Natural killer cell (primary cell): ENCODE results near the gene FOXO1. TPM values are rescaled to one million over a fixed set of nuclear protein-coding genes. Genes with fewer than 3 reads are reported as not detected.

Experiments used
- ATAC-seq, 3 donors: fragments of 150-1000 bp in 2 of 3; fragments of 200-7000 bp in 1 of 3; cut with Tn5 transposase; 1 replicate in 1 of 3; 2 replicates in 2 of 3; pipeline ENCODE4 v1.10.0; 2021; ENCODE audit warnings: mild to moderate bottlenecking in 2 of 3, moderate library complexity in 2 of 3
- DNase-seq, 2 donors: peaks; one replicate each; pipeline versions ENCODE4 v3.0.0 to v3.0.0-alpha.2; 2013 to 2021; ENCODE audit warnings: mixed read lengths in 1 of 2
- H3K27ac ChIP-seq: one replicate; pipeline ENCODE4 v1.5.1; 2013; ENCODE audit warnings: mild to moderate bottlenecking, low read length
- H3K27me3 ChIP-seq: one replicate; pipeline ENCODE4 v1.6.1; 2013; ENCODE audit warnings: low read length; ENCODE audit not compliant: control insufficient read depth, insufficient read depth
- H3K36me3 ChIP-seq: one replicate; pipeline ENCODE4 v1.6.1; 2013; ENCODE audit warnings: low read length; ENCODE audit not compliant: control insufficient read depth, insufficient read depth
- H3K4me1 ChIP-seq: one replicate; pipeline ENCODE4 v1.6.1; 2013; ENCODE audit warnings: low read length; ENCODE audit not compliant: control insufficient read depth, insufficient read depth
- H3K4me3 ChIP-seq: one replicate; pipeline ENCODE4 v1.5.1; 2013; ENCODE audit warnings: low read length
- H3K9me3 ChIP-seq: one replicate; pipeline ENCODE4 v1.6.1; 2013; ENCODE audit warnings: low read length; ENCODE audit not compliant: control insufficient read depth, insufficient read depth
- H3K27ac Mint-ChIP-seq, 2 donors: one replicate each; pipeline ENCODE4 v1.8.0; 2022; ENCODE audit warnings: mild to moderate bottlenecking in 2 of 2, mixed read lengths in 2 of 2, moderate library complexity in 1 of 2
- H3K27me3 Mint-ChIP-seq, 2 donors: one replicate each; pipeline ENCODE4 v1.8.0; 2022; ENCODE audit warnings: low read depth in 2 of 2, mixed read lengths in 2 of 2
- H3K36me3 Mint-ChIP-seq: one replicate; pipeline ENCODE4 v1.8.0; 2022; ENCODE audit warnings: mixed read lengths
- H3K4me1 Mint-ChIP-seq, 2 donors: one replicate each; pipeline ENCODE4 v1.8.0; 2022; ENCODE audit warnings: mixed read lengths in 2 of 2
- H3K4me3 Mint-ChIP-seq: one replicate; pipeline ENCODE4 v1.8.0; 2022; ENCODE audit warnings: mild to moderate bottlenecking, moderate library complexity, mixed read lengths
- H3K9me3 Mint-ChIP-seq, 2 donors: one replicate each; pipeline ENCODE4 v1.8.0; 2022; ENCODE audit warnings: mixed read lengths in 2 of 2
- WGBS: methylation state at CpG from one replicate; pipeline ENCODE4 v1.1.7; 2013; ENCODE audit warnings: missing lambda C conversion rate; ENCODE audit not compliant: insufficient coverage; 5-methylcytosine and 5-hydroxymethylcytosine counted together
- intact Hi-C: fragments of 100-400 bp; cut with micrococcal nuclease; formaldehyde crosslinking; loops from one replicate; pipeline ENCODE4 v1.14.2; 2022
- total RNA-seq, 4 donors: library from RNA; stranded (reverse); fragments of 120-200 nt in 1 of 4; gene quantifications; one replicate each; pipeline versions ENCODE4 v1.2.3 to v1.2.4, GENCODE V29; 2013 to 2022
- TF ChIP-seq, protein P1 (sequence below): fragments of 200-600 bp; IDR thresholded peaks from one replicate; pipeline ENCODE4 v1.8.0; 2022; ENCODE audit warnings: antibody characterized with exemption

The FOXO1 gene
- total RNA-seq, 3 donors from 2014 or later (not counting 1 experiment from before 2014, with no cell fraction given) = 23.9 to 29.8 (median 27.6) TPM

DNA sequence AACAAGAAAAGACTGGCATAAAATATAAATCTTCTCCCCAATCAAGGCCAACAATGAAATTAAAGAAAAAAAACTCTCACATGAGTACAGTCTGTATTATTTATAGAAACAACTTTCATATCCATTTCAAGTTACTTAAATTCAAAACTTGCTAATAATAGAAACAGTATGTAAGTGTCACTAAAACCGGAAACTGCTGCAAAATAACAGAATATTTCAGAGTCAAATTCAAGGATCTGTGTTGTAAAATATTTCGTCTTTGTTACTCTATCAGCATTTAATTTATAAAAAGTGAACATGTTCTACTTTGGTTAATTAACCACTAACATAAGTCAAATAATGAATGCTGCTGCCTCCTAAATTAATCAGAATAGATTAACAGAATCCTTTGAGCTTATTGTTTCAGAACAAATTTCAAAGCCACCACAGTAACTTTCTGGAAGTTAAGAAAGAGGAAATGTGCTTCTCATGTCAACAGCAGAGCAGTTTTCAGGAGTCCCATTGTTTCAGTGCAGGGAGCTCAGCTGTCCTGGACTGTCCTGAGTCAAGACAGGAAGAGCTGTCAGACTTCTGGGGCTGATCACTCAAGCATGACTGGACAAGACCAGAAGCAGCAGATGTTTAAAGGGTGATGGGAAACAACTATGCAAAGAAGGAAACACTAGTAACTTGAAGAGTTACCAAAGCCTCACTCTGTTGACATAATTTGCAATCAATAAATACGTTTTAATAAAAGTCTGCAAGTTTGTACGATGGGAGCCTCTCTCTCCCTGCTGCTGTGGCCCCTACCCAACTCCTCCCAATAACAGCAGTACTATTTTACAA is 76.9 kb downstream of the FOXO1 start:
- intact Hi-C loops = loop anchor here (5.0 kb wide), 1 partner anchor 73 kb away; no protein-coding TSS in a partner anchor
- Histone ChIP-seq H3K27me3 (no peaks in the 10 kb centered on the region), H3K9me3 (no peaks in the 10 kb centered on the region), H3K4me3 (no peak overlapping the region), H3K4me1 (peaks cover 17% of the 10 kb centered on the region), H3K27ac (peak overlapping the region; percentile 60), H3K36me3 (no peaks in the 10 kb centered on the region)
- WGBS = 40% methylated on average over 2 of the region's 4 CpGs
- peak; percentile 69 to 77 (median 75) for ATAC-seq
- Mint-ChIP-seq H3K27ac (peak overlapping the region; percentile 82 to 86), H3K27me3 (no peaks in the 10 kb centered on the region), H3K36me3 (no peaks in the 10 kb centered on the region), H3K4me3 (peak overlapping the region; percentile 51), H3K4me1 (peaks cover 69 to 73% of the 10 kb centered on the region in 2 donors), H3K9me3 (no peaks in the 10 kb centered on the region)
- TF ChIP-seq, protein P1, sequence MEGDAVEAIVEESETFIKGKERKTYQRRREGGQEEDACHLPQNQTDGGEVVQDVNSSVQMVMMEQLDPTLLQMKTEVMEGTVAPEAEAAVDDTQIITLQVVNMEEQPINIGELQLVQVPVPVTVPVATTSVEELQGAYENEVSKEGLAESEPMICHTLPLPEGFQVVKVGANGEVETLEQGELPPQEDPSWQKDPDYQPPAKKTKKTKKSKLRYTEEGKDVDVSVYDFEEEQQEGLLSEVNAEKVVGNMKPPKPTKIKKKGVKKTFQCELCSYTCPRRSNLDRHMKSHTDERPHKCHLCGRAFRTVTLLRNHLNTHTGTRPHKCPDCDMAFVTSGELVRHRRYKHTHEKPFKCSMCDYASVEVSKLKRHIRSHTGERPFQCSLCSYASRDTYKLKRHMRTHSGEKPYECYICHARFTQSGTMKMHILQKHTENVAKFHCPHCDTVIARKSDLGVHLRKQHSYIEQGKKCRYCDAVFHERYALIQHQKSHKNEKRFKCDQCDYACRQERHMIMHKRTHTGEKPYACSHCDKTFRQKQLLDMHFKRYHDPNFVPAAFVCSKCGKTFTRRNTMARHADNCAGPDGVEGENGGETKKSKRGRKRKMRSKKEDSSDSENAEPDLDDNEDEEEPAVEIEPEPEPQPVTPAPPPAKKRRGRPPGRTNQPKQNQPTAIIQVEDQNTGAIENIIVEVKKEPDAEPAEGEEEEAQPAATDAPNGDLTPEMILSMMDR = no peak
- DNase-seq = peak in 1 of 2 donors; percentile 27

DNA sequence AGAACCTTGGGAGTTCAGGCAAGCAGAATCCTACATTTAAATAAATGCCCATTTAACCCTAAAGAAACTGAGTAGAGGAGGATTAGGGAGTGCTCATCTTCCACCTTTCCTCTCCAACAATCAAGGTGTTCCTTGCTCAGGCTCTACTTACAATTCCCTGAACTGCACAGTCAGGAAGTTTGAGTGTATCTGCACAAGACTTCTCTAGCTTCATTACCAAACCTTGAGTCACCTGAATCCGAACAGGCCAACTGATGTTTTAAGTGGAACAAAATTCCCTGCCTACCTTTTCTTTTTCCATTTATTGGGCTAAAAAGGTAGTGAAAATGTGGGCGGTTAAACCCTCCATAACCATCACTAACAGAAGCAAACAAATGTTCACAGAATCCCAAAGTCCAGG is 78.3 kb downstream of the FOXO1 start:
- ATAC-seq = no peak
- H3K27ac Mint-ChIP-seq = peak overlapping the region in 1 of 2 donors; percentile 82
- Histone ChIP-seq H3K36me3 (no peaks in the 10 kb centered on the region), H3K27me3 (no peaks in the 10 kb centered on the region), H3K9me3 (no peaks in the 10 kb centered on the region), H3K4me3 (no peak overlapping the region), H3K27ac (no peak overlapping the region), H3K4me1 (peaks cover 17% of the 10 kb centered on the region)
- intact Hi-C loops = loop anchor here (5.0 kb wide), 1 partner anchor 74 kb away; no protein-coding TSS in a partner anchor
- peaks cover 7% of the 10 kb centered on the region for H3K36me3 Mint-ChIP-seq
- H3K27me3 Mint-ChIP-seq = no peaks in the 10 kb centered on the region
- no peak for DNase-seq
- H3K4me3 Mint-ChIP-seq = no peak overlapping the region
- WGBS = 100% methylated on average over 1 of the region's 2 CpGs
- H3K4me1 Mint-ChIP-seq = peaks cover 66 to 69% of the 10 kb centered on the region in 2 donors
- peaks cover 0 to 3% of the 10 kb centered on the region in 2 donors for H3K9me3 Mint-ChIP-seq
- TF ChIP-seq, protein P1 = no peak

DNA sequence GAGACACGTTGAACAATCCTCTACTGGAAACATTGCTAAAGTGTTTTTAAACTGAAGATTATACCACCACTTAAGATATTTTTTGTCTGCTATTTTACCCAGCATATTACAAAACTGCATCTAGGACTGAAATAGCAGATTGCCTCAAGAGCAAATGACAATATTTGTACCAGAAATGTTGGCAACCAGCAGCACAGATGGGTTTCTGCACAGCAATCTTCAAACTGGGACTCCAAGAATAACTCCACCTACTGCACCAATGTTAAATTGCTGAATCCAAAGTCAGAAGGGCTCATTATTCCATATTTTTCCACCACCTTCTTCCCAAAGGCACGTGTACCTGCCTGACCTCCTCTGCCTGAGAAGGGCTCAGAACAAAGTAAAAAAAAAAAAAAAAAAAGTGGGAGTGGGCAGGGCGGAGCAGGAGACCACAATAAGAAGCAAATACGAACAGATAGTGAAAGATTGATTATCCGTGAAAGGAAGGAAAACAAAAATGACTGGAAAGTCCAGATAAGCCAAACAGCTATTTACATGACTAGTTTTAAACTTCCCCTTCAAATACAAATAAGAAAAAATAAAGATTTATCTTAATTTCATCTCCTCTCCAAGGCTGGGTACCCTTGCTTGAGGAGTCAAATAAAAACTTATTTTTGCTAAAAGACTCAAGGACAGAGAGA is 79.4 kb downstream of the FOXO1 start:
- TF ChIP-seq, protein P1 = no peak
- H3K4me3 ChIP-seq = no peak overlapping the region
- no peaks in the 10 kb centered on the region for H3K36me3 ChIP-seq
- H3K4me3 Mint-ChIP-seq = no peak overlapping the region
- H3K9me3 Mint-ChIP-seq = peaks cover 0 to 3% of the 10 kb centered on the region in 2 donors
- H3K9me3 ChIP-seq = no peaks in the 10 kb centered on the region
- H3K27ac Mint-ChIP-seq = no peak overlapping the region
- peaks cover 17% of the 10 kb centered on the region for H3K4me1 ChIP-seq
- peaks cover 7% of the 10 kb centered on the region for H3K36me3 Mint-ChIP-seq
- DNase-seq (no peak), ATAC-seq (no peak)
- no peaks in the 10 kb centered on the region for H3K27me3 ChIP-seq
- no peak overlapping the region for H3K27ac ChIP-seq
- H3K4me1 Mint-ChIP-seq = peaks cover 67 to 68% of the 10 kb centered on the region in 2 donors
- H3K27me3 Mint-ChIP-seq = no peaks in the 10 kb centered on the region
- 71% methylated on average over 3 of the region's 5 CpGs for WGBS
- intact Hi-C loops = loop anchor here (5.0 kb wide), 1 partner anchor 75 kb away; no protein-coding TSS in a partner anchor
